SK-N-SH treated with all-trans-retinoic acid at 6 μM for 48 hours (cell line): ENCODE data around the gene S100A1.

Experiments
- ATAC-seq: fragments of 200-7000 bp; cut with Tn5 transposase; 3 replicates; pipeline ENCODE4 v1.9.1; 2020; ENCODE audit warnings: mild to moderate bottlenecking, moderate library complexity
- ARNTL ChIP-seq: fragments of 450-650 bp; formaldehyde crosslinking; IDR thresholded peaks from 2 replicates; pipeline ENCODE4 v1.5.0; 2020; ENCODE audit warnings: low read depth, mild to moderate bottlenecking, moderate library complexity, borderline replicate concordance
- BACH2 ChIP-seq: fragments of 250-450 bp; sonication (Bioruptor Pico); IDR thresholded peaks from 2 replicates; pipeline ENCODE4 v1.9.0; 2021; ENCODE audit warnings: mild to moderate bottlenecking, borderline replicate concordance
- CSDC2 ChIP-seq: fragments of 250-450 bp; sonication (Bioruptor Pico); IDR thresholded peaks from 2 replicates; pipeline ENCODE4 v1.5.0; 2020; ENCODE audit warnings: mild to moderate bottlenecking, moderate library complexity
- ESRRG ChIP-seq: fragments of 250-450 bp; sonication (Bioruptor Pico); IDR thresholded peaks from 2 replicates; pipeline ENCODE4 v1.6.1; 2021; ENCODE audit warnings: mild to moderate bottlenecking
- GLIS3 ChIP-seq: fragments of 250-450 bp; sonication (Bioruptor Pico); IDR thresholded peaks from 2 replicates; pipeline ENCODE4 v1.5.0; 2020; ENCODE audit warnings: mild to moderate bottlenecking, moderate library complexity
- OSR1 ChIP-seq: fragments of 250-450 bp; sonication (Bioruptor Pico); IDR thresholded peaks from 2 replicates; pipeline ENCODE4 v1.8.0; 2022; ENCODE audit warnings: moderate library complexity, mild to moderate bottlenecking, inconsistent platforms
- PPARA ChIP-seq: fragments of 250-450 bp; sonication (Bioruptor Pico); IDR thresholded peaks from 2 replicates; pipeline ENCODE4 v1.5.0; 2020; ENCODE audit warnings: mild to moderate bottlenecking, borderline replicate concordance
- SNAI2 ChIP-seq: fragments of 250-450 bp; sonication (Bioruptor Pico); IDR thresholded peaks from 2 replicates; pipeline ENCODE4 v1.5.0; 2020; ENCODE audit warnings: mild to moderate bottlenecking, moderate library complexity
- TCF4 ChIP-seq: fragments of 250-450 bp; sonication (Bioruptor Pico); IDR thresholded peaks from 2 replicates; pipeline ENCODE4 v1.8.0; 2021; ENCODE audit warnings: mild to moderate bottlenecking, moderate library complexity, borderline replicate concordance
- TOX ChIP-seq: fragments of 250-450 bp; sonication (Bioruptor Pico); IDR thresholded peaks from 2 replicates; pipeline ENCODE4 v1.8.0; 2021; ENCODE audit warnings: mild to moderate bottlenecking, moderate library complexity, borderline replicate concordance
- ZC3H10 ChIP-seq: fragments of 250-450 bp; sonication (Bioruptor Pico); IDR thresholded peaks from 2 replicates; pipeline ENCODE4 v1.5.1; 2021; ENCODE audit warnings: mild to moderate bottlenecking, moderate library complexity
- ZFP3 ChIP-seq: fragments of 250-450 bp; sonication (Bioruptor Pico); IDR thresholded peaks from 2 replicates; pipeline ENCODE4 v1.5.0; 2020; ENCODE audit warnings: mild to moderate bottlenecking, moderate library complexity
- ZFP30 ChIP-seq: fragments of 450-650 bp; formaldehyde crosslinking; IDR thresholded peaks from 2 replicates; pipeline ENCODE4 v1.5.0; 2022; ENCODE audit warnings: mild to moderate bottlenecking, moderate library complexity
- ZNF565 ChIP-seq: fragments of 450-650 bp; formaldehyde crosslinking; conservative IDR thresholded peaks from 2 replicates; pipeline ENCODE4 v1.5.0; 2020; ENCODE audit warnings: low read depth, mild to moderate bottlenecking, moderate library complexity
- ZNF70 ChIP-seq: fragments of 450-650 bp; formaldehyde crosslinking; IDR thresholded peaks from 2 replicates; pipeline ENCODE4 v1.5.0; 2020; ENCODE audit warnings: mild to moderate bottlenecking, moderate library complexity
- ZNF8 ChIP-seq: fragments of 450-650 bp; formaldehyde crosslinking; IDR thresholded peaks from 2 replicates; pipeline ENCODE4 v1.5.0; 2020; ENCODE audit warnings: mild to moderate bottlenecking, moderate library complexity
- TF ChIP-seq, protein P1 (sequence below): fragments of 250-450 bp; sonication (Bioruptor Pico); IDR thresholded peaks from 2 replicates; pipeline ENCODE4 v1.5.1; 2020; ENCODE audit warnings: low read depth, mild to moderate bottlenecking, moderate library complexity
- TF ChIP-seq, protein P2 (sequence below): fragments of 250-450 bp; sonication (Bioruptor Pico); IDR thresholded peaks from 2 replicates; pipeline ENCODE4 v1.5.1; 2021; ENCODE audit warnings: mild to moderate bottlenecking, moderate library complexity
- TF ChIP-seq, protein P3 (sequence below): fragments of 250-450 bp; sonication (Bioruptor Pico); IDR thresholded peaks from 2 replicates; pipeline ENCODE4 v1.5.0; 2020; ENCODE audit warnings: mild to moderate bottlenecking, moderate library complexity

S100A1 gene

DNA sequence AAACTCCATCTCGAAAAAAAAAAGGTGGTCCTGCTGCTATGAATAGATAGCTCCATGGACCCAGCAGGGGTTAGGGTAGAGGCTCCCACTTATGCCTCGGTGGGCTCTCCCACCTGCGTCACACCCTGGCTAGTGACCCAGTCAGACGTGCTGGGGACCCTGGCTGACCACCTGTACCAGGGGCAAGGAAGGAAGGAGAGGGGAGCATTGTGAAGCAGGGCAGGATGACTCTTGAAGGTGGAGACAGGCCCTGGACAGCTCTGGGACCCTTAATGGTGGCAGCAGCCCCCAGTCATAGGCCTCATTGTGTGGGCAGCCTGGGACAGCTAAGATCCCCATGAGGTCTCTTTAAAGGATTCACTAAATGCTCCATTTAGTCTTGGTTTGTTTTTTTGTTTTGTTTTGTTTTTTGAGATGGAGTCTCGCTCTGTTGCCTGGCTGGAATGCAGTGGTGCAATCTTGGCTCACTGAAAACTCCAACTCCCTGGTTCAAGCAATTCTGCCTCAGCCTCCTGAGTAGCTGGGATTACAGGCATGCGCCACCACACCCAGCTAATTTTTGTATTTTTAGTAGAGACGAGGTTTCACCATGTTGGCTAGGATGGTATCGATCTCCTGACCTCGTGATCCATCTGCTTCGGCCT, 19.9 kb downstream of the S100A1 start:
- TF ChIP-seq, protein P1, sequence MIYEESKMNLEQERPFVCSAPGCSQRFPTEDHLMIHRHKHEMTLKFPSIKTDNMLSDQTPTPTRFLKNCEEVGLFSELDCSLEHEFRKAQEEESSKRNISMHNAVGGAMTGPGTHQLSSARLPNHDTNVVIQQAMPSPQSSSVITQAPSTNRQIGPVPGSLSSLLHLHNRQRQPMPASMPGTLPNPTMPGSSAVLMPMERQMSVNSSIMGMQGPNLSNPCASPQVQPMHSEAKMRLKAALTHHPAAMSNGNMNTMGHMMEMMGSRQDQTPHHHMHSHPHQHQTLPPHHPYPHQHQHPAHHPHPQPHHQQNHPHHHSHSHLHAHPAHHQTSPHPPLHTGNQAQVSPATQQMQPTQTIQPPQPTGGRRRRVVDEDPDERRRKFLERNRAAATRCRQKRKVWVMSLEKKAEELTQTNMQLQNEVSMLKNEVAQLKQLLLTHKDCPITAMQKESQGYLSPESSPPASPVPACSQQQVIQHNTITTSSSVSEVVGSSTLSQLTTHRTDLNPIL (CRISPR knock-in tag): no peak
- TF ChIP-seq ZNF8 (CRISPR knock-in tag) (no peak), PPARA (CRISPR knock-in tag) (no peak), ZFP30 (CRISPR knock-in tag) (no peak), TOX (CRISPR knock-in tag) (no peak), ZNF70 (CRISPR knock-in tag) (no peak), ZC3H10 (CRISPR knock-in tag) (no peak), TCF4 (CRISPR knock-in tag) (no peak), ZFP3 (CRISPR knock-in tag) (no peak), SNAI2 (no peak), BACH2 (no peak), ARNTL (CRISPR knock-in tag) (no peak), ZNF565 (no peak), ESRRG (CRISPR knock-in tag) (no peak), GLIS3 (CRISPR knock-in tag) (no peak), OSR1 (CRISPR knock-in tag) (no peak)
- TF ChIP-seq, protein P2, sequence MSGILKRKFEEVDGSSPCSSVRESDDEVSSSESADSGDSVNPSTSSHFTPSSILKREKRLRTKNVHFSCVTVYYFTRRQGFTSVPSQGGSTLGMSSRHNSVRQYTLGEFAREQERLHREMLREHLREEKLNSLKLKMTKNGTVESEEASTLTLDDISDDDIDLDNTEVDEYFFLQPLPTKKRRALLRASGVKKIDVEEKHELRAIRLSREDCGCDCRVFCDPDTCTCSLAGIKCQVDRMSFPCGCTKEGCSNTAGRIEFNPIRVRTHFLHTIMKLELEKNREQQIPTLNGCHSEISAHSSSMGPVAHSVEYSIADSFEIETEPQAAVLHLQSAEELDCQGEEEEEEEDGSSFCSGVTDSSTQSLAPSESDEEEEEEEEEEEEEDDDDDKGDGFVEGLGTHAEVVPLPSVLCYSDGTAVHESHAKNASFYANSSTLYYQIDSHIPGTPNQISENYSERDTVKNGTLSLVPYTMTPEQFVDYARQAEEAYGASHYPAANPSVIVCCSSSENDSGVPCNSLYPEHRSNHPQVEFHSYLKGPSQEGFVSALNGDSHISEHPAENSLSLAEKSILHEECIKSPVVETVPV (CRISPR knock-in tag): no peak
- TF ChIP-seq, protein P3, sequence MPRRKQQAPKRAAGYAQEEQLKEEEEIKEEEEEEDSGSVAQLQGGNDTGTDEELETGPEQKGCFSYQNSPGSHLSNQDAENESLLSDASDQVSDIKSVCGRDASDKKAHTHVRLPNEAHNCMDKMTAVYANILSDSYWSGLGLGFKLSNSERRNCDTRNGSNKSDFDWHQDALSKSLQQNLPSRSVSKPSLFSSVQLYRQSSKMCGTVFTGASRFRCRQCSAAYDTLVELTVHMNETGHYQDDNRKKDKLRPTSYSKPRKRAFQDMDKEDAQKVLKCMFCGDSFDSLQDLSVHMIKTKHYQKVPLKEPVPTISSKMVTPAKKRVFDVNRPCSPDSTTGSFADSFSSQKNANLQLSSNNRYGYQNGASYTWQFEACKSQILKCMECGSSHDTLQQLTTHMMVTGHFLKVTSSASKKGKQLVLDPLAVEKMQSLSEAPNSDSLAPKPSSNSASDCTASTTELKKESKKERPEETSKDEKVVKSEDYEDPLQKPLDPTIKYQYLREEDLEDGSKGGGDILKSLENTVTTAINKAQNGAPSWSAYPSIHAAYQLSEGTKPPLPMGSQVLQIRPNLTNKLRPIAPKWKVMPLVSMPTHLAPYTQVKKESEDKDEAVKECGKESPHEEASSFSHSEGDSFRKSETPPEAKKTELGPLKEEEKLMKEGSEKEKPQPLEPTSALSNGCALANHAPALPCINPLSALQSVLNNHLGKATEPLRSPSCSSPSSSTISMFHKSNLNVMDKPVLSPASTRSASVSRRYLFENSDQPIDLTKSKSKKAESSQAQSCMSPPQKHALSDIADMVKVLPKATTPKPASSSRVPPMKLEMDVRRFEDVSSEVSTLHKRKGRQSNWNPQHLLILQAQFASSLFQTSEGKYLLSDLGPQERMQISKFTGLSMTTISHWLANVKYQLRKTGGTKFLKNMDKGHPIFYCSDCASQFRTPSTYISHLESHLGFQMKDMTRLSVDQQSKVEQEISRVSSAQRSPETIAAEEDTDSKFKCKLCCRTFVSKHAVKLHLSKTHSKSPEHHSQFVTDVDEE: no peak
- peak; percentile 26 for ATAC-seq

DNA sequence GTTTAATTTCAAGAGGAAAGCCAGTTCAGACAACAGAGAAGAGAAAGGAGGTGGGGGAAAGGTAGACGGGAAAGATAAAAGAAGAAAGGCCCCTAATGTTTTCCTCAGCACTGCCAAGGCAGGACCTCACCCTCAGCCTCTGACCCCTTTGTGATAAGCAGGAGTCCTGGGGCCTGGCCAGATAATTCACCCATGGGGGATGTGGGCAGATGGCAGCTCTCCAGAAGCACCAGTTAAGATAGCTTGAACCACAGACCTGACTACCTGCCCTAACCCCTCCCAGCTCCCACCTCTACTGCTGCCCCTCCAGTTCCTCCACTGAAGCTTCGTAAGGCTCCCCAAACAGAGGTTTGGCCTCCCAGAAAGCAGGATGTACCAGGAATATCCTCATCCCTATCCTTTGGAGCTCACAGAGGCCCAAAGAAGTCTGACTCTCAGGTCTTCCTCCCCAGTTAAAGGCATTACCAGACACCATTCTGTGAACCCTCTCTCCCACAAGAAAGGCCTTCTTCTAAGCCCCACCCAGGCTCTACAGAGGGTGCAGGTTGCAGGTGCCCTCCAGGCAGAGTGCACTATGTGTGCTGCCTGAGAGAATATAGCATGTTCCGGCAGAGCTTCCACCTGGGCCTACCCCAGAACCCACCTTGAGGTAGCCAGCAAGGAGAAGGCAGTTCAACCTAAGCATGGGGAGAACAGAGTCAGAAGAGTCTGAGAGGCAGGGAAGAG, 21.1 kb downstream of the S100A1 start:
- TF ChIP-seq ARNTL (CRISPR knock-in tag) (no peak), CSDC2 (CRISPR knock-in tag) (no peak), ZNF8 (CRISPR knock-in tag) (no peak), ZFP3 (CRISPR knock-in tag) (no peak), SNAI2 (no peak), TCF4 (CRISPR knock-in tag) (no peak), ZC3H10 (CRISPR knock-in tag) (no peak), ESRRG (CRISPR knock-in tag) (no peak), BACH2 (no peak), OSR1 (CRISPR knock-in tag) (no peak), TOX (CRISPR knock-in tag) (no peak)
- TF ChIP-seq, protein P1 (CRISPR knock-in tag): no peak
- TF ChIP-seq, protein P3: no peak
- TF ChIP-seq, all 23 proteins: peak for 0
- ATAC-seq: peak; percentile 19
